Activated naive CD8-positive, alpha-beta T cell treated with anti-CD3 and anti-CD28 coated beads for 36 hours (primary cell): Measurements from ENCODE around the gene RABGEF1. TPM values are rescaled to one million over a fixed set of nuclear protein-coding genes. Genes with fewer than 3 reads are reported as not detected.
A peak's percentile ranks its signal among the peaks of the same experiment; 100 is the strongest.
"Not testable (repeated sequence)": the region's sequence is repeated elsewhere in the genome, so short reads cannot be mapped to it uniquely, and the experiment has no call there.

Source experiments
- DNase-seq: peaks from one replicate; pipeline ENCODE4 v3.0.0; 2021
- H3K27ac Mint-ChIP-seq: one replicate; pipeline ENCODE4 v1.8.0; 2022; ENCODE audit warnings: mild to moderate bottlenecking, moderate library complexity, mixed read lengths
- H3K27me3 Mint-ChIP-seq: one replicate; pipeline ENCODE4 v1.8.0; 2022; ENCODE audit warnings: mild to moderate bottlenecking, mixed read lengths
- H3K36me3 Mint-ChIP-seq: one replicate; pipeline ENCODE4 v1.8.0; 2021; ENCODE audit warnings: mild to moderate bottlenecking, mixed read lengths
- H3K4me1 Mint-ChIP-seq: one replicate; pipeline ENCODE4 v1.8.0; 2021; ENCODE audit warnings: mixed read lengths
- H3K4me3 Mint-ChIP-seq: one replicate; pipeline ENCODE4 v1.8.0; 2022; ENCODE audit warnings: mild to moderate bottlenecking, moderate library complexity, mixed read lengths
- H3K9me3 Mint-ChIP-seq: one replicate; pipeline ENCODE4 v1.8.0; 2022; ENCODE audit warnings: mixed read lengths
- total RNA-seq, 2 experiments: library from RNA; stranded (reverse); gene quantifications; one replicate each; pipeline ENCODE4 v1.2.3, GENCODE V29; 2021

Gene RABGEF1
- total RNA-seq, 2 experiments from 2014 or later = 18.9 to 20.3 TPM

DNA sequence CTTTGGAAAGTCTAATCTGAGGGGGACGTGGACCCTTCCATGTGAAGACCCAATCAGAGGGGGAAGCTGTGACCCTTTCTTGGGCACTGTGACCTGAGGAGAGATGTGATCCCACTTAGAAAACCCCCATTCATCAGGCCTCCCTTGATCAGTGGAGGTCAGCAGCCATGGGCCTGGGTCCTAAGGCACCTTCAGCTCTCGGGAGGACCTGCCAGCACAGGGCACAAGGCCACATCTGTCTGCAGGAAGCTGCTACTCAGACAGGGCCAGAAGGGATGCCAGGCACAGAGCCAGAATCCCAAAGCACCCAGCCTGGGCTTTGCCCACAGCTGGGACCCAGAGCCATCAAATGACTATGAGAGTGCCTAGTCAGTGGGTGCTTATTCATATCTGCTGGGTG, 14.7 kb upstream of the RABGEF1 start:
- no peak for DNase-seq
- Mint-ChIP-seq H3K9me3 (peaks cover 11% of the 10 kb centered on the region), H3K36me3 (peaks cover 20% of the 10 kb centered on the region), H3K4me1 (no peaks in the 10 kb centered on the region), H3K4me3 (no peak overlapping the region), H3K27me3 (no peaks in the 10 kb centered on the region), H3K27ac (no peak overlapping the region)

DNA sequence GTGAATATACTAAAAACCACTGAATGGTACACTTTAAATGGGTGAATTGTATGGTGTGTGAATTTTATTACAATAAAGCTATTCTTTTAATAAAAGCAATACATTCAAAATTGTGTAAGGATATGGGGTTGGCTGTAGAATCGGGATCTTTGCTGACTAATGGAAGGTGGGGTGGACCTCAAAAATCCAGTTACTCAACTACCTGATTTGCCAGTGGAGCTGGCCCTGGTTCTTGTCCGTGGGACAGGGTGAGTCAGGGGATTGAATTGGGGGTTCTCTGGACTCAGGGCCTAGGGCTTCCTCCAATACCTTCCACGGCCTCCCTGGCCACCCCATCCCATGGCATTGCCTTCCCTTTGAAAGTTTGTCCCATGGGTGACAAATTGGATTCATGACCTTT, 13.5 kb upstream of the RABGEF1 start:
- peaks cover 20% of the 10 kb centered on the region for H3K36me3 Mint-ChIP-seq
- H3K4me1 Mint-ChIP-seq = no peaks in the 10 kb centered on the region
- H3K27me3 Mint-ChIP-seq = no peaks in the 10 kb centered on the region

DNA sequence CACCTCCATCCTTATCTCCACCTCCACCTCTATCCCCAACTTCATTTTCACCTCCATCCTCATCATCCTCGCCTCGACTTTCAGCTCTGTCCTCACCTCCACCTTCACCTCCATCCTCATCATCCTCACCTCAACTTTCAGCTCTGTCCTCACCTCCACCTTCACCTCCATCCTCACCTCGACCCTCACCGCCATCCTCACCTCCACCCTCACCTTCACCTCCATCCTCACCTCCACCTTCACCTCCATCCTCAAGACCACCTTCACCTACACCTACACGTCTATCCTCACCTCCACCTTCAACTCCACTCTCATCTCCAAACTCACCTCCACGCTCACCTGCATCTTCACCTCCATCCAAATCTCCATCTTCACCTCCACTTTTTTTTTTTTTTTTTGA, 12.0 kb upstream of the RABGEF1 start:
- Mint-ChIP-seq H3K36me3 (peaks cover 16% of the 10 kb centered on the region), H3K4me3 (no peak overlapping the region), H3K4me1 (no peaks in the 10 kb centered on the region), H3K27me3 (no peaks in the 10 kb centered on the region), H3K9me3 (peaks cover 11% of the 10 kb centered on the region), H3K27ac (no peak overlapping the region)
- DNase-seq = no peak

More for the DNA sequence above, 13.5 kb upstream of the RABGEF1 start:
- H3K27ac Mint-ChIP-seq = no peak overlapping the region
- DNase-seq = no peak
- H3K9me3 Mint-ChIP-seq = peaks cover 11% of the 10 kb centered on the region
- H3K4me3 Mint-ChIP-seq = no peak overlapping the region

DNA sequence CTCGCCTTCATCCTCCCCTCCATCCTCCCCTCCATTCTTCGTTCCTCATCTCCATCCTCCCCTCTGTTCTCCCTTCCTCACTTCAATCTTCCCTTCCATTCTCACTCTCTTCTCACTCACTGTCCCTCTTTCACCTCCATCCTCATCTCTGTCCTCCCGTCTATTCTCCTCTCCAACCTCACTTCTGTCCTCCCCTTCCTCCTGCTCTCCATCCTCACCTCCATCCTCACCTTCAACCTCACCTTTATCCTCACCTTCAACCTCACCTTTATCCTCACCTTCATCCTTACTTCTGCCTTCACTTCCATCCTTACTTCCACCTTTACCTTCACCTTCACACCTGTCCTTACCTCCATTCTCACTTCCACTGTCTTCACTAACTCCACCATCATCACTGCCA, 11.3 kb upstream of the RABGEF1 start:
- peaks cover 8% of the 10 kb centered on the region for H3K9me3 Mint-ChIP-seq
- H3K4me1 Mint-ChIP-seq = no peaks in the 10 kb centered on the region
- H3K27ac Mint-ChIP-seq = no peak overlapping the region
- no peak for DNase-seq
- H3K27me3 Mint-ChIP-seq = no peaks in the 10 kb centered on the region
- H3K36me3 Mint-ChIP-seq = peaks cover 13% of the 10 kb centered on the region
- no peak overlapping the region for H3K4me3 Mint-ChIP-seq

DNA sequence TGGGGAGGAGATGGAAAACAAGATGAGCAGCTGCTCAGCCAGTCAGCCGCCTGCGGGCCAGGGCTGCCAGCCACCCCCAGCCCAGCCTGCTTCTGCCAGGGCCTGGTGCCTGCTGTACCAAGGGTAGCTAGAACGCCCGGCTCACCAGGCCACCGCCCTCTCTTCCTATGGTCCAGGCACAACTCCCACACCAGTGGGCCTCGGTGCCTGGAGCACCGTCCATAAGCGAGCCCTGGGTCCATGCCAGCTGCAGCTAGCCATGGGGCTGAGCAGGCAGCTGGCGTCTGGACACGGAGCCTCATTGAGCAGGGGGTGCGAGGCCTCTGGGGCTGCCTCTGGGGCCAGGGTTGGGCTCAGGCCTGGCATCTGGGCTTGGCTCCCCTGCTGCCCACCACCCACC, 8.5 kb upstream of the RABGEF1 start:
- H3K27ac Mint-ChIP-seq = no peak overlapping the region
- H3K4me3 Mint-ChIP-seq = no peak overlapping the region
- H3K9me3 Mint-ChIP-seq = peaks cover 14% of the 10 kb centered on the region
- peaks cover 17% of the 10 kb centered on the region for H3K36me3 Mint-ChIP-seq
- no peaks in the 10 kb centered on the region for H3K27me3 Mint-ChIP-seq
- H3K4me1 Mint-ChIP-seq = peaks cover 4% of the 10 kb centered on the region
- DNase-seq = no peak

DNA sequence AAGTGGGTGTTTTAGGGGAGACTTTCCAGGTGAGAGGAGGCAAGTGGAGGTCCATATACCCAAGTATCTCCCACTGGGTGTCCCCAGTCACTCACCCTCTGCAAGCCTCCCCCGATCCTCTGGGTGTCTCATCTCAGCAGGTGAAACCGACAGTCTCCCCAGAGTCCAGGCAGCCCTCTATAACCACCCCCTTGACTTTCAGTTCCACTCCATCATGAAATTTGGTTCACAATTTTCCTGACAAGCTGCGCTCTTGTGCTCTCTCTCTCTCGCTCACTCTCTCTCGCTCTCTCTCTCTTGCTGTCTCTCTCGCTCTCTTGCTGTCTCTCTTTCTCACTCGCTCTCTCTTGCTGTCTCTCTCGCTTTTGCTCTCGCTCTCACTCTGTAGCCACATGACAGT, 8.1 kb upstream of the RABGEF1 start:
- Mint-ChIP-seq H3K27me3 (no peaks in the 10 kb centered on the region), H3K36me3 (peaks cover 21% of the 10 kb centered on the region), H3K27ac (no peak overlapping the region), H3K4me3 (no peak overlapping the region), H3K4me1 (peaks cover 8% of the 10 kb centered on the region), H3K9me3 (peaks cover 14% of the 10 kb centered on the region)
- no peak for DNase-seq

DNA sequence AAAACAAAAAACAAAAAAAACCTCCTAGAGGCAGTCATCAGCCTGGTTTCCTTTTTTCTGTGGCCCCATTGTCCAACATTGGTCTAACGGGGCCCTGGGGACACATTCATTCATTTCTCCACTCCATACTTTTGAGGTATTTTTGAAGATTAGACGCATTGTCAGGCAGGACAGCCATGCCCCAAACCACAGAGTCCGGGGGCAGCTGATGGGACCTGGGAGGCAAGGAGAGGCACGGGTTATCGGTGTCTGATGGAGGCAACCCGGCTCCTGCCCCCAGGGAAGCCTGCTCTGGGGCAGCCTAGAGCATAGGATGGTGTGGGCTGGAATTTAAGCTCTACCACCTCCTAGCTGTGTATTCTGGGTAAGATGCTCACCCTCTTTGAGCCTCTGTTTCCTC, 6.5 kb upstream of the RABGEF1 start:
- Mint-ChIP-seq H3K4me1 (peaks cover 10% of the 10 kb centered on the region), H3K36me3 (peaks cover 21% of the 10 kb centered on the region), H3K27me3 (no peaks in the 10 kb centered on the region), H3K27ac (no peak overlapping the region), H3K9me3 (peaks cover 14% of the 10 kb centered on the region), H3K4me3 (no peak overlapping the region)
- DNase-seq = no peak

DNA sequence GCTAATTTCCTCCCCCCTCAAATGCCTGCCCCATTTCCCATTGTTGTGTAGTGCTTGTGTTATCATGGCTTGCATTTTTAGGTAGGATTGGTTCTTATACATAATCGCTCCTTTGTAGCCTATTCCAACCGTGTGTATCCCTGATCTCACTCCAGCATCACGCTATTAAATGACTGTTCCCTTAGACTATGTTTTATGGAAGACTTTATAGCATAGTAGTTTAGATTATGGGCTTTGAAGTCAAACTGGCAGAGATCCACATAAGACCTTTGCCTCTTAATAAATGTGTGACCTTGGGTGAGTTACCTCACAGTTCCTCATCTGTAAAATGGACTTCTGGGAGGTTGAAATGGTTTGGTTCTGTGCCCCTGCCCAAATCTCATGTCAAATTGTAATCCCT, 5.4 kb upstream of the RABGEF1 start:
- H3K4me1 Mint-ChIP-seq = peaks cover 10% of the 10 kb centered on the region
- peaks cover 21% of the 10 kb centered on the region for H3K36me3 Mint-ChIP-seq
- H3K4me3 Mint-ChIP-seq = no peak overlapping the region
- peak overlapping the region; percentile 32 for H3K27ac Mint-ChIP-seq
- no peaks in the 10 kb centered on the region for H3K27me3 Mint-ChIP-seq
- peaks cover 14% of the 10 kb centered on the region for H3K9me3 Mint-ChIP-seq
- no peak for DNase-seq

DNA sequence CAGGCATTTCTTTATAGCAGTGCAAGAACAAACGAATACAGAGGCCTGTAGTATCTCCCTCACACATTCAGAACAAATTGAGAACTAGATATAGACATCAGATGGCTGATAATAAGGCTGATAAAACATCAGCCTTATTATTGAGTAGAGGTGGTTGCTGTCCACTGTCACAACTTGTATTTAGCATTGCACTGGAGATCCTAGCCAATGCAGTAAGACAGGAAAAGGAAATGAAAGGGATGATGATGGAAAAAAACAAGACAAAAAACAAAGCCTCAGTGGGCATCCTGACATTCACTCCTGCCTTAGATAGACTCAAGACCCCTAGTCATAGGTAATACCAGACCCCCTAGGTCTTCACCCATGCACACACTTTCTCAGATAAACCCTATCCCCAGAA, 4.7 kb upstream of the RABGEF1 start:
- H3K4me3 Mint-ChIP-seq = no peak overlapping the region
- H3K27me3 Mint-ChIP-seq = no peaks in the 10 kb centered on the region
- H3K27ac Mint-ChIP-seq = no peak overlapping the region
- H3K4me1 Mint-ChIP-seq = peaks cover 10% of the 10 kb centered on the region
- DNase-seq = no peak
- H3K9me3 Mint-ChIP-seq = peaks cover 14% of the 10 kb centered on the region
- H3K36me3 Mint-ChIP-seq = peaks cover 21% of the 10 kb centered on the region

DNA sequence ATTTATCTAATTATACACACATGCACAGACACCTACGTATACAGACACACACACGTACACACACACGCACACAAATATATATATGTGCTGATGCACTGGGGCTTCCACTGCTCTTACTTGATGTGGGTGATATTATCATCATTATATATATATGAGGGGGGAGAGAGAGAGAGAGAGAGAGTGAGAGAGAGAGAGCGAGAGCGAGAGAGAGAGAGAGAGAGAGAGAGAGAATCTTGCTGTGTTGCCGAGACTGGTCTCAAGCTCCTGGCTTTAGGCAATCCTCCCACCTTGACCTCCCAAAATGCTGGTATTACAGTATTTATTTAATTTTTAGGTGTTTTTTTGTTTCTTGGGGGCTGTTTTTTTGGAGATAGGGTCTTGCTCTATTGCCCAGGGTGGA, 3.6 kb upstream of the RABGEF1 start:
- peaks cover 14% of the 10 kb centered on the region for H3K9me3 Mint-ChIP-seq
- DNase-seq = no peak
- H3K27me3 Mint-ChIP-seq = no peaks in the 10 kb centered on the region
- no peak overlapping the region for H3K27ac Mint-ChIP-seq
- peaks cover 21% of the 10 kb centered on the region for H3K36me3 Mint-ChIP-seq
- no peak overlapping the region for H3K4me3 Mint-ChIP-seq
- H3K4me1 Mint-ChIP-seq = peaks cover 18% of the 10 kb centered on the region

DNA sequence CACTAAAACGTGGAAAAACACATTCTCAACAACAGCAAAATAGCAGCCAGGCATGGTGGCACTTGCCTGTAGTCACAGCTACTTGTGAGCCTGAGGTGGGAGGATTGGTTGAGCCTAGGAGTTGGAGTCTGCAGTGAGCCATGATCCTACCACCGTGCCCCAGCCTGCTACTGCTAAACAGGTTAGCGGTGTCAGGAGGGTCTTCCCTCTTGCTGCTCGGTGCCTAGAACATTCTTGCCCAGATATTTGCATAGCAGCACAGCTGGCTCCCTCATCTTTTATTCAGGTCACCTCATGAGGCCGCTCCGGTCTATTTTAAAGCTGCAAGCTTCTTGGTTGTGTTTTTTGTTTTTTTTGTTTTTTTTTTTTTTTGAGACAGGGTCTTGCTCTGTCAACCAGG, 2.9 kb upstream of the RABGEF1 start:
- H3K4me1 Mint-ChIP-seq = peaks cover 23% of the 10 kb centered on the region
- no peak overlapping the region for H3K27ac Mint-ChIP-seq
- DNase-seq = no peak
- H3K36me3 Mint-ChIP-seq = peaks cover 21% of the 10 kb centered on the region
- H3K4me3 Mint-ChIP-seq = no peak overlapping the region
- no peaks in the 10 kb centered on the region for H3K27me3 Mint-ChIP-seq
- peaks cover 14% of the 10 kb centered on the region for H3K9me3 Mint-ChIP-seq

DNA sequence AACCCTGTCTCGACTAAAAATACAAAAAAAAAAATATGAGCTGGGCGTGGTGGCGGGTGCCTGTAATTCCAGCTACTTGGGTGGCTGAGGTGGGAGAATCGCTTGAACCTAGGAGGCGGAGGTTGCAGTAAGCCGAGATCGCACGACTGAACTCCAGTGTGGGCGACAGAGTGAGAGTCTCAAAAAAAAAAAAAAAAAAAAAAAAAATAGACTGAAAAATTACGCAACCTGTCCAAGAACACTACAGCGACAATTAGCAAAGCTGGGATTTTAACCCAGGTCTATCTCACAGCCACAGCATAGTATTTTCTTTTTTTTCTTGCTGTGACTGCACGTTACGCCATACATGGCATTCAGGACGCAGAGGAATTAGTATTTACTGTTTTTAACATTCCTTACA, 1.1 kb upstream of the RABGEF1 start:
- peaks cover 14% of the 10 kb centered on the region for H3K9me3 Mint-ChIP-seq
- H3K4me3 Mint-ChIP-seq = peak overlapping the region; percentile 92
- H3K27me3 Mint-ChIP-seq = no peaks in the 10 kb centered on the region
- peaks cover 21% of the 10 kb centered on the region for H3K36me3 Mint-ChIP-seq
- peaks cover 25% of the 10 kb centered on the region for H3K4me1 Mint-ChIP-seq
- no peak for DNase-seq
- peak overlapping the region; percentile 92 for H3K27ac Mint-ChIP-seq

DNA sequence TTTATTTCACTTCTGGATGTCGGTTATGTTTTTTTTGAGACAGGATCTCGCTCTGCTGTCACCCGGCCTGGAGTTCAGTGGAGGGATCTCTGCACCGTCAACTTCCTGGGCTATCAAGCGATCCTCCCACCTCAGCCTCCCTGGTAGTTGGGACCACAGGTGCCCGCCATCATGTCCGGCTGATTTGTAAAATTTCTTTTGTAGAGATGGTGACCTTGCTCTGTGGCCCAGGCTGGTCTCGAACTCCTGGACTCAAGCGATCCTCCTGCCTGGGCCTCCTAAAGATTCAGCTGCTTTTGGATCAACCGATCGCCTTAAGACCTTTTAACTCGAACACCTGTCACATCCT, 606 bp upstream of the RABGEF1 start:
- peaks cover 23% of the 10 kb centered on the region for H3K36me3 Mint-ChIP-seq
- peak overlapping the region; percentile 92 for H3K4me3 Mint-ChIP-seq
- H3K9me3 Mint-ChIP-seq = peaks cover 14% of the 10 kb centered on the region
- no peak for DNase-seq
- no peaks in the 10 kb centered on the region for H3K27me3 Mint-ChIP-seq
- H3K27ac Mint-ChIP-seq = peak overlapping the region; percentile 92
- H3K4me1 Mint-ChIP-seq = peaks cover 28% of the 10 kb centered on the region

DNA sequence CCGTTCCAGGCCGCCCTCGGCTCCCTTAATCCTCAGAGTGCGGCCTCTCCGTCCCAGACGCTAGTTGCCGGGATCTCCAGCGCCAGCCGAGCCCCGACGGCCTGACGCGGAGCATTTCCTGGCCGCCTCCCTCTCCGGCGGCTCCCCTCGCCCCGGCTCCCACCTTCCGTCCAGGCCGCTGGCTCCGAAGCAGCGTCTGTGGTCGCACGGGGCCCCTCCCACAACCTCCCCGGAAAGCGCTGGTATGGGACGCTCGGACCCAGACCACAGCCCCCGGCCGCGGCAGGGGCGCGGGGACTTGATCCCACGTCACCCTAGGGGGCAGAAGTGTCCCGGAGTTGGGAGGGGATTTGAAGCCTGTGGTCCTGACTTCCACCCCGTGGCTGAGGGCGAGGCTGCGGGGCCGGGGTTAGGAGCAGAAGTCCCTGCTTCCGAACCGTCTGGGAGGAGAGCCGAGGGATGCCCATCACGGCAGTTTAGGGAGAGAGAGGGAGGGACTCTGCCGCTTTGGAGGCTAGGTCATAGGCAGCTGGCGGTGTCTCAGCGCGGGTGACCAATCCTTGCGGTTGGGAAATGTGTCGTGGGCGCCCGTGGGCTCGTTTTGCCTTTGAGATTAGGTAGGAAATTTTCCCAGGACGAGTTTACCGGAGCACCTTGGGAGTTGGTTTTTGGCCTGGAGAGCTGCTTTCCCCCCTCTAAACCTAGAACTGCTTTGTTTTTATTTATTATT, 612 bp downstream of the RABGEF1 start:
- not testable (repeated sequence) for H3K9me3 Mint-ChIP-seq, H3K27me3 Mint-ChIP-seq
- DNase-seq = peak; percentile 57
- Mint-ChIP-seq H3K27ac (peak overlapping the region; percentile 77), H3K4me1 (peaks cover 26% of the 10 kb centered on the region), H3K4me3 (peak overlapping the region; percentile 92), H3K36me3 (peaks cover 12% of the 10 kb centered on the region)

DNA sequence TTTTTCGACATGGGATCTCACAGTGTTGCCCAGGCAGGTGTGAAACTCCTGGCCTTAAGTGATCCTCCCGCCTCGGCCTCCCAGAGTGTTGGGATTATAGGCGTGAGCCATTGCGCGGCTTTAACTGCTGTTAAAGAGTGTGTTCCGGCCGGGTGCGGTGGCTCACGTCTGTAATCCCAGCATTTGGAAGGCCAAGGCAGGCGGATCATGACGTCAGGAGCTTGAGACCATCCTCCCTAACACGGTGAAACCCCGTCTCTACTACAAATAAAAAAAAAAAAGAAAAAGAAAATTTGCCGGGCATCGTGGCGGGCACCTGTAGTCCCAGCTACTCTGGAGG, 1.1 kb downstream of the RABGEF1 start:
- Mint-ChIP-seq H3K36me3 (peaks cover 11% of the 10 kb centered on the region), H3K27me3 (no peaks in the 10 kb centered on the region), H3K27ac (peak overlapping the region; percentile 77), H3K4me1 (peaks cover 26% of the 10 kb centered on the region), H3K9me3 (peaks cover 1% of the 10 kb centered on the region), H3K4me3 (peak overlapping the region; percentile 92)
- no peak for DNase-seq

DNA sequence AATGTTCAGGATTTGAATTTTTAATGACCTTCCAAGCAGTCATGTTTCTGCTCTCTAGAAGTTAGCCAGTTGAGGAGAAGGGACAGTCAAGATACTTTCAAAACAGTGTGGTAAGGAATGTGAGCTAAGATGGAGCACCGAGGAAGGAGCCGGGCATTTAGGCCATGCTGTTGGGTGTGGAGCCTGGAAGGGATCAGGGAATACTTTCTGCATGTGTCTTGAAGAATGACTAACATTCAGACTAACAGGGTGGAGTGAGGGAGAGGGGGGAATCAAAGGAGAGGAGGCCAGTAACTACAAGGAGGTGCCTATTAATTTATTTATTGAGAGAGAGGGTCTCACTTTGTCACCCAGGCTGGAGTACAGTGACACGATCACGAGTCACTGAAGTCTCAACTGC, 1.8 kb downstream of the RABGEF1 start:
- not testable (repeated sequence) for H3K27me3 Mint-ChIP-seq, H3K36me3 Mint-ChIP-seq, H3K9me3 Mint-ChIP-seq, DNase-seq
- peak overlapping the region; percentile 20 for H3K4me3 Mint-ChIP-seq
- peak overlapping the region; percentile 19 for H3K27ac Mint-ChIP-seq
- peaks cover 24% of the 10 kb centered on the region for H3K4me1 Mint-ChIP-seq
